ENCODE results near the gene CD2AP.

DNA sequence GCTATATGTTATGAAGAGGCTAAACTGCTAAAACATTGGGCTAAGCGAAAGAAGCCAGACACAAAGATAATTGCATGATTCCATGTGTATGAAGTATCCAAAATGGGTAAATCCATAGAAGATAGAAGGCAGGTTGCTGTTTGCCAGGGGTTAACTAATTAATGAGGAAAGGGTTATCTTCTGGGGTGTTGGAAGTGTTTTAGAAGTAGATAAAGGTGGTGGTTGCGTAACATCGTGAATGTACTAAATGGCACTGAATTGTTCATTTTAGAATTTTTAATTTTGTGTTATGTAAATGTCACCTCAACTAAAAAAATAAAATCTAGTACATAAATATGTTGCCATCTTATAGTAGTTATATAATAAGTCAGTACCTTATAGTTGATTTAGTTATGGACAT lies 116.4 kb downstream of the CD2AP start:
- TF ChIP-seq, protein P1, sequence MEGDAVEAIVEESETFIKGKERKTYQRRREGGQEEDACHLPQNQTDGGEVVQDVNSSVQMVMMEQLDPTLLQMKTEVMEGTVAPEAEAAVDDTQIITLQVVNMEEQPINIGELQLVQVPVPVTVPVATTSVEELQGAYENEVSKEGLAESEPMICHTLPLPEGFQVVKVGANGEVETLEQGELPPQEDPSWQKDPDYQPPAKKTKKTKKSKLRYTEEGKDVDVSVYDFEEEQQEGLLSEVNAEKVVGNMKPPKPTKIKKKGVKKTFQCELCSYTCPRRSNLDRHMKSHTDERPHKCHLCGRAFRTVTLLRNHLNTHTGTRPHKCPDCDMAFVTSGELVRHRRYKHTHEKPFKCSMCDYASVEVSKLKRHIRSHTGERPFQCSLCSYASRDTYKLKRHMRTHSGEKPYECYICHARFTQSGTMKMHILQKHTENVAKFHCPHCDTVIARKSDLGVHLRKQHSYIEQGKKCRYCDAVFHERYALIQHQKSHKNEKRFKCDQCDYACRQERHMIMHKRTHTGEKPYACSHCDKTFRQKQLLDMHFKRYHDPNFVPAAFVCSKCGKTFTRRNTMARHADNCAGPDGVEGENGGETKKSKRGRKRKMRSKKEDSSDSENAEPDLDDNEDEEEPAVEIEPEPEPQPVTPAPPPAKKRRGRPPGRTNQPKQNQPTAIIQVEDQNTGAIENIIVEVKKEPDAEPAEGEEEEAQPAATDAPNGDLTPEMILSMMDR (conservative IDR thresholded peaks at IDR 0.05): no peak
- TF ChIP-seq ZFX (IDR thresholded peaks at IDR 0.05): no peak

All from C4-2B (cell line).